Keratinocyte (primary cell): ENCODE results near the gene ABCC9. TPM values are rescaled to one million over a fixed set of nuclear protein-coding genes. Genes with fewer than 3 reads are reported as not detected.

Experiments
- DNase-seq: peaks from one replicate; pipeline ENCODE4 v3.0.0-alpha.2; 2011; ENCODE audit warnings: low read depth, missing footprints, low spot score
- FAIRE-seq: peaks from 2 replicates; lab custom pipeline; 2011; peaks lifted over from hg19 to GRCh38; lab: Jason Lieb, UNC
- H2AFZ ChIP-seq: 2 replicates; pipeline ENCODE4 v1.6.0; 2012; ENCODE audit warnings: low read length, control low read depth, inconsistent platforms; ENCODE audit not compliant: control insufficient read depth
- H3K27ac ChIP-seq: 2 replicates; pipeline ENCODE4 v1.5.1; 2011; ENCODE audit warnings: low read length; ENCODE audit not compliant: control insufficient read depth, insufficient read depth
- H3K27me3 ChIP-seq: 3 replicates; pipeline ENCODE4 v1.6.0; 2011; ENCODE audit warnings: low read length; ENCODE audit not compliant: control insufficient read depth, insufficient read depth; ENCODE audit errors: extremely low read depth
- H3K36me3 ChIP-seq, 2 experiments: 2 replicates in 1 of 2; 3 replicates in 1 of 2; pipeline ENCODE4 v1.5.1; 2011; ENCODE audit warnings: low read length in 2 of 2, mild to moderate bottlenecking in 1 of 2; ENCODE audit not compliant: control insufficient read depth in 2 of 2, insufficient read depth in 2 of 2; ENCODE audit errors: extremely low read depth in 1 of 2
- H3K4me1 ChIP-seq: 3 replicates; pipeline ENCODE4 v1.5.1; 2011; ENCODE audit warnings: low read length; ENCODE audit not compliant: control insufficient read depth, insufficient read depth; ENCODE audit errors: extremely low read depth
- H3K4me2 ChIP-seq: 3 replicates; pipeline ENCODE4 v1.6.0; 2011; ENCODE audit warnings: low read depth, low read length; ENCODE audit not compliant: control insufficient read depth, insufficient read depth; ENCODE audit errors: extremely low read depth
- H3K4me3 ChIP-seq, 3 experiments: fragments of 200-600 bp in 1 of 3; sonication (generic) in 1 of 3; 2 replicates in 2 of 3; 3 replicates in 1 of 3; pipeline ENCODE4 v1.5.1; 2011 to 2016; ENCODE audit warnings: low read length in 3 of 3, mild to moderate bottlenecking in 3 of 3, control low read depth in 2 of 3, inconsistent platforms in 1 of 3, low read depth in 1 of 3, mixed read lengths in 1 of 3, mixed run types in 1 of 3, moderate library complexity in 1 of 3; ENCODE audit not compliant: control insufficient read depth in 2 of 3, insufficient read depth in 2 of 3; ENCODE audit errors: extremely low read depth in 1 of 3
- H3K79me2 ChIP-seq: 2 replicates; pipeline ENCODE4 v1.6.0; 2012; ENCODE audit warnings: low read length; ENCODE audit not compliant: control insufficient read depth, insufficient read depth
- H3K9ac ChIP-seq: 3 replicates; pipeline ENCODE4 v1.6.0; 2011; ENCODE audit warnings: low read length; ENCODE audit not compliant: control insufficient read depth, insufficient read depth; ENCODE audit errors: extremely low read depth
- H3K9me1 ChIP-seq: 3 replicates; pipeline ENCODE4 v1.6.0; 2011; ENCODE audit warnings: low read length; ENCODE audit not compliant: control insufficient read depth, insufficient read depth; ENCODE audit errors: extremely low read depth
- H3K9me3 ChIP-seq: 2 replicates; pipeline ENCODE4 v1.5.1; 2012; ENCODE audit warnings: low read depth, low read length; ENCODE audit not compliant: control insufficient read depth
- H4K20me1 ChIP-seq: 3 replicates; pipeline ENCODE4 v1.6.0; 2011; ENCODE audit warnings: low read length; ENCODE audit not compliant: control insufficient read depth, insufficient read depth; ENCODE audit errors: extremely low read depth
- EZH2 ChIP-seq: IDR thresholded peaks from one replicate; pipeline ENCODE4 v1.6.1; 2012; ENCODE audit warnings: inconsistent platforms, mild to moderate bottlenecking, low read length, moderate library complexity
- dilution Hi-C: fragments of 300-500 bp; cut with MboI; formaldehyde crosslinking; loops from one replicate; pipeline ENCODE4 v1.7.0; 2020; ENCODE audit warnings: low sequenced_read_pairs; ENCODE audit not compliant: extremely low pct_ligation_motif_present
- polyA plus RNA-seq, 5 experiments: library from polyadenylated mRNA; depleted of rRNA in 3 of 5; stranded (reverse) in 3 of 5; stranded (forward) in 1 of 5; unstranded in 1 of 5; fragments of >200 nt; gene quantifications; 1 replicate in 1 of 5; 2 replicates in 3 of 5; 3 replicates in 1 of 5; pipeline versions ENCODE4 v1.2.1 to v1.2.3, GENCODE V29; 2011 to 2012; ENCODE audit warnings: missing spikeins in 2 of 5, low read depth in 1 of 5, low replicate concordance in 1 of 5
- TF ChIP-seq, protein P1 (sequence below), 3 experiments: IDR thresholded peaks in 1 of 3; conservative IDR thresholded peaks in 1 of 3; optimal IDR thresholded peaks in 1 of 3; 2 replicates in 2 of 3; 3 replicates in 1 of 3; pipeline versions ENCODE3 to v1.5.1; 2011; ENCODE audit warnings: low read length in 3 of 3, mild to moderate bottlenecking in 3 of 3, moderate library complexity in 2 of 3, control low read depth in 1 of 3, inconsistent platforms in 1 of 3; ENCODE audit not compliant: insufficient read depth in 2 of 3; ENCODE audit errors: extremely low read depth in 1 of 3

Gene ABCC9
- polyA plus RNA-seq, 1 donor (not counting 4 experiments of a cell fraction or from before 2014, with no cell fraction given) = not detected

DNA sequence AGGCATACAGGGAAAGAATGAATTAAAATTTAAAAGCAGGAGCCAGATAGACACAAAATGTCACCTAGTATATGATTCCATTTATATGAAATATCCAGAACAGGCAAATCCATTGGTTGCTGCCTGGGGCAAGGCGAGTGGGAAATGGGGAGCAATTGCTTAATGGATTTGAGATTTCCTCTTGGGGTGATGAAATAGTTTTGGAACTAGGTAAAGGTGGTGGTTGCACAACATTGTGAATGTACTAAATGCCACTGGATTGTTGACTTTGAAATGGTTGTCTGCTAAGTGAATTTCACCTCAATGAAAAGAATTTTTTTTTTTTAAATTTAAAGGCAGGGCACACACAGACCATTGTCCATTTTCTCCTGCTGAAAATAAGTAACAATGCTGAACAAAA lies 61.9 kb downstream of the ABCC9 start:
- Histone ChIP-seq H3K27me3 (no peaks in the 10 kb centered on the region), H3K9me3 (no peaks in the 10 kb centered on the region), H2AFZ (no peak overlapping the region), H3K27ac (no peak overlapping the region), H3K79me2 (no peaks in the 10 kb centered on the region), H3K4me1 (no peaks in the 10 kb centered on the region), H3K4me2 (no peak overlapping the region), H3K36me3 (no peaks in the 10 kb centered on the region), H3K4me3 (no peak overlapping the region), H3K9me1 (no peaks in the 10 kb centered on the region), H4K20me1 (no peaks in the 10 kb centered on the region), H3K9ac (no peak overlapping the region)
- FAIRE-seq = no peak
- dilution Hi-C loops = no loop called here
- TF ChIP-seq, protein P1, sequence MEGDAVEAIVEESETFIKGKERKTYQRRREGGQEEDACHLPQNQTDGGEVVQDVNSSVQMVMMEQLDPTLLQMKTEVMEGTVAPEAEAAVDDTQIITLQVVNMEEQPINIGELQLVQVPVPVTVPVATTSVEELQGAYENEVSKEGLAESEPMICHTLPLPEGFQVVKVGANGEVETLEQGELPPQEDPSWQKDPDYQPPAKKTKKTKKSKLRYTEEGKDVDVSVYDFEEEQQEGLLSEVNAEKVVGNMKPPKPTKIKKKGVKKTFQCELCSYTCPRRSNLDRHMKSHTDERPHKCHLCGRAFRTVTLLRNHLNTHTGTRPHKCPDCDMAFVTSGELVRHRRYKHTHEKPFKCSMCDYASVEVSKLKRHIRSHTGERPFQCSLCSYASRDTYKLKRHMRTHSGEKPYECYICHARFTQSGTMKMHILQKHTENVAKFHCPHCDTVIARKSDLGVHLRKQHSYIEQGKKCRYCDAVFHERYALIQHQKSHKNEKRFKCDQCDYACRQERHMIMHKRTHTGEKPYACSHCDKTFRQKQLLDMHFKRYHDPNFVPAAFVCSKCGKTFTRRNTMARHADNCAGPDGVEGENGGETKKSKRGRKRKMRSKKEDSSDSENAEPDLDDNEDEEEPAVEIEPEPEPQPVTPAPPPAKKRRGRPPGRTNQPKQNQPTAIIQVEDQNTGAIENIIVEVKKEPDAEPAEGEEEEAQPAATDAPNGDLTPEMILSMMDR (optimal IDR thresholded peaks at IDR 0.05 in 1 of 3, IDR thresholded peaks at IDR 0.05 in 1 of 3, conservative IDR thresholded peaks at IDR 0.05 in 1 of 3; ENCODE audit: extremely low read depth in 1 of 3, insufficient read depth in 2 of 3, low read length in 3 of 3) = no peak
- no peak for TF ChIP-seq EZH2
- DNase-seq = no peak

DNA sequence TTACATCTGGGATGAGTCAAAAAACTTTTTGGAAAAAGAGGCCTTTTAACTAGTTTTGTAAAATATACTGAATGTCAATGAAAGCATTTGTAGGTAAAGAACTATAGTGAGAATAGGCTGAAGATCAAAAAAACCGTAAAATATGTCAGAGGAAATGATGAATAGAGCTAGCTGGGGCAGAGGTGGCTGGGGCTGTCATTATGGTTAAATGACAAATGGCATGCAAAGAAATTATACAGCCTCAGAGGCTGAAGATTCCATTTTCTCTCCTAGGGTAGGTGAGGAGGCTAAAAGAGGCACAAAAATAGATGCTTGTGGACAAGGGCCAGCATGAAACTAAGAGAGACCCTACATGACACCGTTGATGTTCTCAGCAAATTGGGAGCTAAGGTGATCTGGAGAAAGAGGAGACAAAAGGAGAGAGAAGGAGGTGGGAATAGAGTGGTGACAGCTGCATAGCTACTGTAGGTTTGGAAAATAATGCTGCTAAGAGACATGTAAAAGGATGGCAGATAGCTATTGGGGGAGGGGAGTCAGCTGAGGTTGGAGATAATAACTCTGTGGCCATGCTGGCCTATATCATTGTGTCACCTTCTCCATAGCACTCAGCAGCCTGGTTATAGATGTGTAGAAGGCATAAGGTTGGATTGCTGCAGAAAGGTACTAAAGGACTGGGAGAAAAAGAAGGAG lies 63.8 kb downstream of the ABCC9 start:
- no peak for FAIRE-seq
- no peak overlapping the region for H3K4me2 ChIP-seq

More for the DNA sequence above, 63.8 kb downstream of the ABCC9 start:
- H3K27me3 ChIP-seq = no peaks in the 10 kb centered on the region
- H3K27ac ChIP-seq = no peak overlapping the region
- no peak overlapping the region for H3K9ac ChIP-seq
- dilution Hi-C loops = no loop called here
- no peak for DNase-seq
- H3K9me3 ChIP-seq = no peaks in the 10 kb centered on the region
- no peaks in the 10 kb centered on the region for H3K4me1 ChIP-seq
- no peaks in the 10 kb centered on the region for H4K20me1 ChIP-seq
- H3K79me2 ChIP-seq = no peaks in the 10 kb centered on the region
- no peak overlapping the region for H2AFZ ChIP-seq
- H3K9me1 ChIP-seq = no peaks in the 10 kb centered on the region
- H3K36me3 ChIP-seq = no peaks in the 10 kb centered on the region
- TF ChIP-seq, protein P1 (optimal IDR thresholded peaks at IDR 0.05 in 1 of 3, IDR thresholded peaks at IDR 0.05 in 1 of 3, conservative IDR thresholded peaks at IDR 0.05 in 1 of 3; ENCODE audit: extremely low read depth in 1 of 3, insufficient read depth in 2 of 3, low read length in 3 of 3) = no peak
- TF ChIP-seq EZH2 = no peak
- H3K4me3 ChIP-seq = no peak overlapping the region
